Body of pancreas (tissue), 4 donors: ENCODE results near the gene DCAF4.

Experiments
- CTCF ChIP-seq, 7 experiments: fragments of 450-650 bp in 4 of 7; fragments of 200-600 bp in 3 of 7; sonication (generic) in 3 of 7; IDR thresholded peaks; one replicate each; pipeline ENCODE4 v1.5.1; 2016 to 2019; ENCODE audit warnings: antibody characterized with exemption in 7 of 7
- POLR2A ChIP-seq, 3 donors: fragments of 450-650 bp; IDR thresholded peaks; one replicate each; pipeline ENCODE4 v1.6.1; 2016; ENCODE audit warnings: antibody characterized with exemption in 3 of 3, mild to moderate bottlenecking in 2 of 3

GRCh38 chr14:72961579-72962335, 35.5 kb downstream of the DCAF4 start:
- TF ChIP-seq CTCF (IDR thresholded peaks at IDR 0.05): no peak
- no peak for TF ChIP-seq POLR2A (IDR thresholded peaks at IDR 0.05)
